WTC11 (cell line): ENCODE measurements around the gene PSMD8. TPM values are rescaled to one million over a fixed set of nuclear protein-coding genes. Genes with fewer than 3 reads are reported as not detected.

ENCODE experiments used
- ATF1 ChIP-seq: sonication (generic); formaldehyde crosslinking; IDR thresholded peaks from 2 replicates; pipeline ENCODE4 v1.8.1; 2023; ENCODE audit warnings: mild to moderate bottlenecking, moderate library complexity, missing genetic modification reagents
- FOXK1 ChIP-seq: sonication (generic); formaldehyde crosslinking; IDR thresholded peaks from 2 replicates; pipeline ENCODE4 v1.8.0; 2022; ENCODE audit warnings: mild to moderate bottlenecking, moderate library complexity, missing genetic modification reagents
- IRF2 ChIP-seq: sonication (generic); formaldehyde crosslinking; IDR thresholded peaks from 2 replicates; pipeline ENCODE4 v1.8.0; 2022; ENCODE audit warnings: low read depth, missing genetic modification reagents, borderline replicate concordance
- JAZF1 ChIP-seq: fragments of 250-450 bp; sonication (Bioruptor Pico); IDR thresholded peaks from 2 replicates; pipeline ENCODE4 v1.9.0; 2021; ENCODE audit warnings: moderate library complexity, mild to moderate bottlenecking, inconsistent platforms
- MXD4 ChIP-seq: fragments of 250-450 bp; sonication (Bioruptor Pico); IDR thresholded peaks from 2 replicates; pipeline ENCODE4 v1.8.0; 2021; ENCODE audit warnings: mild to moderate bottlenecking, moderate library complexity, borderline replicate concordance
- NFATC4 ChIP-seq: fragments of 250-450 bp; sonication (Bioruptor Pico); IDR thresholded peaks from 2 replicates; pipeline ENCODE4 v1.9.0; 2021; ENCODE audit warnings: mild to moderate bottlenecking
- NFE2L1 ChIP-seq: sonication (generic); formaldehyde crosslinking; IDR thresholded peaks from 2 replicates; pipeline ENCODE4 v1.8.1; 2023; ENCODE audit warnings: missing genetic modification reagents
- OVOL2 ChIP-seq: fragments of 250-450 bp; sonication (Bioruptor Pico); IDR thresholded peaks from 2 replicates; pipeline ENCODE4 v1.9.0; 2021; ENCODE audit warnings: mild to moderate bottlenecking, borderline replicate concordance
- RORB ChIP-seq: fragments of 250-450 bp; sonication (Bioruptor Pico); IDR thresholded peaks from 2 replicates; pipeline ENCODE4 v1.9.0; 2021; ENCODE audit warnings: mild to moderate bottlenecking
- SMAD3 ChIP-seq: sonication (generic); formaldehyde crosslinking; IDR thresholded peaks from 2 replicates; pipeline ENCODE4 v1.8.0; 2022; ENCODE audit warnings: missing genetic modification reagents, mild to moderate bottlenecking, borderline replicate concordance
- SP1 ChIP-seq: sonication (generic); formaldehyde crosslinking; conservative IDR thresholded peaks from 2 replicates; pipeline ENCODE4 v1.8.1; 2022; ENCODE audit warnings: missing genetic modification reagents
- TP53 ChIP-seq: sonication (generic); formaldehyde crosslinking; IDR thresholded peaks from 2 replicates; pipeline ENCODE4 v1.8.1; 2023; ENCODE audit warnings: mild to moderate bottlenecking, missing genetic modification reagents
- ZNF138 ChIP-seq: sonication (generic); formaldehyde crosslinking; conservative IDR thresholded peaks from 2 replicates; pipeline ENCODE4 v1.8.1; 2022; ENCODE audit warnings: mild to moderate bottlenecking, moderate library complexity, missing genetic modification reagents
- ZNF416 ChIP-seq: fragments of 250-450 bp; sonication (Bioruptor Pico); IDR thresholded peaks from 2 replicates; pipeline ENCODE4 v1.9.0; 2021; ENCODE audit warnings: mild to moderate bottlenecking, inconsistent platforms
- total RNA-seq: library from RNA; stranded (reverse); gene quantifications from 3 replicates; pipeline ENCODE4 v1.2.3, GENCODE V29; 2021
- TF ChIP-seq, protein P1 (sequence below): sonication (generic); formaldehyde crosslinking; IDR thresholded peaks from 2 replicates; pipeline ENCODE4 v1.8.1; 2023; ENCODE audit warnings: mild to moderate bottlenecking, missing genetic modification reagents, moderate library complexity
- TF ChIP-seq, protein P2 (sequence below): sonication (generic); formaldehyde crosslinking; conservative IDR thresholded peaks from 2 replicates; pipeline ENCODE4 v1.8.1; 2022; ENCODE audit warnings: mild to moderate bottlenecking, missing genetic modification reagents
- TF ChIP-seq, protein P3 (sequence below): sonication (generic); formaldehyde crosslinking; conservative IDR thresholded peaks from 2 replicates; pipeline ENCODE4 v1.8.1; 2023; ENCODE audit warnings: mild to moderate bottlenecking, low read depth, missing genetic modification reagents, moderate library complexity
- TF ChIP-seq, protein P4 (sequence below): fragments of 250-450 bp; sonication (Bioruptor Pico); IDR thresholded peaks from 2 replicates; pipeline ENCODE4 v1.9.0; 2021; ENCODE audit warnings: mild to moderate bottlenecking, borderline replicate concordance
- TF ChIP-seq, protein P5 (sequence below): fragments of 250-450 bp; sonication (Bioruptor Pico); IDR thresholded peaks from 2 replicates; pipeline ENCODE4 v2.1.2; 2022; ENCODE audit warnings: mild to moderate bottlenecking, moderate library complexity
- TF ChIP-seq, protein P6 (sequence below): sonication (generic); formaldehyde crosslinking; IDR thresholded peaks from 2 replicates; pipeline ENCODE4 v1.8.0; 2022; ENCODE audit warnings: mild to moderate bottlenecking, missing genetic modification reagents
- TF ChIP-seq, protein P7 (sequence below): sonication (generic); formaldehyde crosslinking; IDR thresholded peaks from 2 replicates; pipeline ENCODE4 v1.8.1; 2023; ENCODE audit warnings: mild to moderate bottlenecking, missing genetic modification reagents
- TF ChIP-seq, protein P8 (sequence below): sonication (generic); formaldehyde crosslinking; IDR thresholded peaks from 2 replicates; pipeline ENCODE4 v1.8.0; 2023; ENCODE audit warnings: mild to moderate bottlenecking, missing genetic modification reagents

PSMD8 gene
- total RNA-seq, 1 experiment from 2014 or later = 167 TPM

DNA sequence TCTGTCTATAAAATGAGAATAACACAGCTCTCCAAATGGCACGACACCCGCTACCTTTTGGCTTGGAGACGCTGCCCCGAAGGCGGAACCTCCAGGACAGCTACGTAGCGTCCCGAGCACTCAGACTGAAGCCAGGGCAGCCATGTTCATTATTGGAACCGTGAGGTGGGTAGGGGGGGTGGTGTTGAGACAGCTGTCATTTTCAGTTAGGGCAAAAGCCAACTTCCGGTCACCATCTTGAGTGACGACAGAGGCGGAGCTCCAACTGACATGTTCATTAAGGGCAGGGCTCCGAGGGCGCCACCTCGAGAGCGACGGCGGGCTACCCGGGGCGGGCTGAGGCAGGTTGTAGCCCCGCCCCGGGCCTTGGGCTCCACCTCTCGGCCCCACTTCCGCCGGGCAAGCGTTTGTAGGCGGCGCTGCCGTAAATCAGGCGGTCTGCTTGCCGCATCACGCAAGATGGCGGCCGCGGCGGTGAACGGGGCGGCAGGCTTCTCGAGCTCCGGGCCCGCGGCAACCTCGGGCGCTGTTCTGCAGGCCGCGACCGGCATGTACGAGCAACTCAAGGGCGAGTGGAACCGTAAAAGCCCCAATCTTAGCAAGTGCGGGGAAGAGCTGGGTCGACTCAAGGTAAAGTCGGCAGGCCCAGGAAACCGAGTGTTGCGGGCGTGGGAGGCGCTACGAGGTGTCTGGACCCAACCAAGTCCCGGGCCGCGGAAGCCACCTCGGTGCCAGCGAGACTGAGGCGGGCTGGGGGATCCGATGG lies at the start of gene PSMD8 (continued):
- TF ChIP-seq, protein P1, sequence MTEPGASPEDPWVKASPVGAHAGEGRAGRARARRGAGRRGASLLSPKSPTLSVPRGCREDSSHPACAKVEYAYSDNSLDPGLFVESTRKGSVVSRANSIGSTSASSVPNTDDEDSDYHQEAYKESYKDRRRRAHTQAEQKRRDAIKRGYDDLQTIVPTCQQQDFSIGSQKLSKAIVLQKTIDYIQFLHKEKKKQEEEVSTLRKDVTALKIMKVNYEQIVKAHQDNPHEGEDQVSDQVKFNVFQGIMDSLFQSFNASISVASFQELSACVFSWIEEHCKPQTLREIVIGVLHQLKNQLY (CRISPR knock-in tag) = no peak
- TF ChIP-seq NFE2L1 (CRISPR knock-in tag) = peak; percentile 86
- no peak for TF ChIP-seq IRF2 (CRISPR knock-in tag)
- TF ChIP-seq, protein P2, sequence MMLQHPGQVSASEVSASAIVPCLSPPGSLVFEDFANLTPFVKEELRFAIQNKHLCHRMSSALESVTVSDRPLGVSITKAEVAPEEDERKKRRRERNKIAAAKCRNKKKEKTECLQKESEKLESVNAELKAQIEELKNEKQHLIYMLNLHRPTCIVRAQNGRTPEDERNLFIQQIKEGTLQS = no peak
- TF ChIP-seq, protein P3, sequence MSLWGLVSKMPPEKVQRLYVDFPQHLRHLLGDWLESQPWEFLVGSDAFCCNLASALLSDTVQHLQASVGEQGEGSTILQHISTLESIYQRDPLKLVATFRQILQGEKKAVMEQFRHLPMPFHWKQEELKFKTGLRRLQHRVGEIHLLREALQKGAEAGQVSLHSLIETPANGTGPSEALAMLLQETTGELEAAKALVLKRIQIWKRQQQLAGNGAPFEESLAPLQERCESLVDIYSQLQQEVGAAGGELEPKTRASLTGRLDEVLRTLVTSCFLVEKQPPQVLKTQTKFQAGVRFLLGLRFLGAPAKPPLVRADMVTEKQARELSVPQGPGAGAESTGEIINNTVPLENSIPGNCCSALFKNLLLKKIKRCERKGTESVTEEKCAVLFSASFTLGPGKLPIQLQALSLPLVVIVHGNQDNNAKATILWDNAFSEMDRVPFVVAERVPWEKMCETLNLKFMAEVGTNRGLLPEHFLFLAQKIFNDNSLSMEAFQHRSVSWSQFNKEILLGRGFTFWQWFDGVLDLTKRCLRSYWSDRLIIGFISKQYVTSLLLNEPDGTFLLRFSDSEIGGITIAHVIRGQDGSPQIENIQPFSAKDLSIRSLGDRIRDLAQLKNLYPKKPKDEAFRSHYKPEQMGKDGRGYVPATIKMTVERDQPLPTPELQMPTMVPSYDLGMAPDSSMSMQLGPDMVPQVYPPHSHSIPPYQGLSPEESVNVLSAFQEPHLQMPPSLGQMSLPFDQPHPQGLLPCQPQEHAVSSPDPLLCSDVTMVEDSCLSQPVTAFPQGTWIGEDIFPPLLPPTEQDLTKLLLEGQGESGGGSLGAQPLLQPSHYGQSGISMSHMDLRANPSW (CRISPR knock-in tag) = no peak
- no peak for TF ChIP-seq RORB (CRISPR knock-in tag)
- TF ChIP-seq, protein P4, sequence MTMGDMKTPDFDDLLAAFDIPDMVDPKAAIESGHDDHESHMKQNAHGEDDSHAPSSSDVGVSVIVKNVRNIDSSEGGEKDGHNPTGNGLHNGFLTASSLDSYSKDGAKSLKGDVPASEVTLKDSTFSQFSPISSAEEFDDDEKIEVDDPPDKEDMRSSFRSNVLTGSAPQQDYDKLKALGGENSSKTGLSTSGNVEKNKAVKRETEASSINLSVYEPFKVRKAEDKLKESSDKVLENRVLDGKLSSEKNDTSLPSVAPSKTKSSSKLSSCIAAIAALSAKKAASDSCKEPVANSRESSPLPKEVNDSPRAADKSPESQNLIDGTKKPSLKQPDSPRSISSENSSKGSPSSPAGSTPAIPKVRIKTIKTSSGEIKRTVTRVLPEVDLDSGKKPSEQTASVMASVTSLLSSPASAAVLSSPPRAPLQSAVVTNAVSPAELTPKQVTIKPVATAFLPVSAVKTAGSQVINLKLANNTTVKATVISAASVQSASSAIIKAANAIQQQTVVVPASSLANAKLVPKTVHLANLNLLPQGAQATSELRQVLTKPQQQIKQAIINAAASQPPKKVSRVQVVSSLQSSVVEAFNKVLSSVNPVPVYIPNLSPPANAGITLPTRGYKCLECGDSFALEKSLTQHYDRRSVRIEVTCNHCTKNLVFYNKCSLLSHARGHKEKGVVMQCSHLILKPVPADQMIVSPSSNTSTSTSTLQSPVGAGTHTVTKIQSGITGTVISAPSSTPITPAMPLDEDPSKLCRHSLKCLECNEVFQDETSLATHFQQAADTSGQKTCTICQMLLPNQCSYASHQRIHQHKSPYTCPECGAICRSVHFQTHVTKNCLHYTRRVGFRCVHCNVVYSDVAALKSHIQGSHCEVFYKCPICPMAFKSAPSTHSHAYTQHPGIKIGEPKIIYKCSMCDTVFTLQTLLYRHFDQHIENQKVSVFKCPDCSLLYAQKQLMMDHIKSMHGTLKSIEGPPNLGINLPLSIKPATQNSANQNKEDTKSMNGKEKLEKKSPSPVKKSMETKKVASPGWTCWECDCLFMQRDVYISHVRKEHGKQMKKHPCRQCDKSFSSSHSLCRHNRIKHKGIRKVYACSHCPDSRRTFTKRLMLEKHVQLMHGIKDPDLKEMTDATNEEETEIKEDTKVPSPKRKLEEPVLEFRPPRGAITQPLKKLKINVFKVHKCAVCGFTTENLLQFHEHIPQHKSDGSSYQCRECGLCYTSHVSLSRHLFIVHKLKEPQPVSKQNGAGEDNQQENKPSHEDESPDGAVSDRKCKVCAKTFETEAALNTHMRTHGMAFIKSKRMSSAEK = no peak
- TF ChIP-seq ZNF416 (CRISPR knock-in tag) = 0 out of 2 replicates have a peak, but pooled peaks have one; percentile 34
- peak; percentile 82; the same call in 1 of the 2 replicates for TF ChIP-seq FOXK1 (CRISPR knock-in tag)
- peak; percentile 96 for TF ChIP-seq SP1 (CRISPR knock-in tag)
- TF ChIP-seq, protein P5, sequence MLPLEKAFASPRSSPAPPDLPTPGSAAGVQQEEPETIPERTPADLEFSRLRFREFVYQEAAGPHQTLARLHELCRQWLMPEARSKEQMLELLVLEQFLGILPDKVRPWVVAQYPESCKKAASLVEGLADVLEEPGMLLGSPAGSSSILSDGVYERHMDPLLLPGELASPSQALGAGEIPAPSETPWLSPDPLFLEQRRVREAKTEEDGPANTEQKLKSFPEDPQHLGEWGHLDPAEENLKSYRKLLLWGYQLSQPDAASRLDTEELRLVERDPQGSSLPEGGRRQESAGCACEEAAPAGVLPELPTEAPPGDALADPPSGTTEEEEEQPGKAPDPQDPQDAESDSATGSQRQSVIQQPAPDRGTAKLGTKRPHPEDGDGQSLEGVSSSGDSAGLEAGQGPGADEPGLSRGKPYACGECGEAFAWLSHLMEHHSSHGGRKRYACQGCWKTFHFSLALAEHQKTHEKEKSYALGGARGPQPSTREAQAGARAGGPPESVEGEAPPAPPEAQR (CRISPR knock-in tag) = no peak
- TF ChIP-seq JAZF1 (CRISPR knock-in tag) = no peak
- no peak for TF ChIP-seq OVOL2 (CRISPR knock-in tag)
- TF ChIP-seq, protein P6, sequence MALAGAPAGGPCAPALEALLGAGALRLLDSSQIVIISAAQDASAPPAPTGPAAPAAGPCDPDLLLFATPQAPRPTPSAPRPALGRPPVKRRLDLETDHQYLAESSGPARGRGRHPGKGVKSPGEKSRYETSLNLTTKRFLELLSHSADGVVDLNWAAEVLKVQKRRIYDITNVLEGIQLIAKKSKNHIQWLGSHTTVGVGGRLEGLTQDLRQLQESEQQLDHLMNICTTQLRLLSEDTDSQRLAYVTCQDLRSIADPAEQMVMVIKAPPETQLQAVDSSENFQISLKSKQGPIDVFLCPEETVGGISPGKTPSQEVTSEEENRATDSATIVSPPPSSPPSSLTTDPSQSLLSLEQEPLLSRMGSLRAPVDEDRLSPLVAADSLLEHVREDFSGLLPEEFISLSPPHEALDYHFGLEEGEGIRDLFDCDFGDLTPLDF (CRISPR knock-in tag) = no peak
- TF ChIP-seq NFATC4 (CRISPR knock-in tag) = no peak
- TF ChIP-seq MXD4 (CRISPR knock-in tag) = no peak
- TF ChIP-seq SMAD3 (CRISPR knock-in tag) = 0 out of 2 replicates have a peak, but pooled peaks have one; percentile 63
- no peak for TF ChIP-seq ZNF138
- TF ChIP-seq, protein P7, sequence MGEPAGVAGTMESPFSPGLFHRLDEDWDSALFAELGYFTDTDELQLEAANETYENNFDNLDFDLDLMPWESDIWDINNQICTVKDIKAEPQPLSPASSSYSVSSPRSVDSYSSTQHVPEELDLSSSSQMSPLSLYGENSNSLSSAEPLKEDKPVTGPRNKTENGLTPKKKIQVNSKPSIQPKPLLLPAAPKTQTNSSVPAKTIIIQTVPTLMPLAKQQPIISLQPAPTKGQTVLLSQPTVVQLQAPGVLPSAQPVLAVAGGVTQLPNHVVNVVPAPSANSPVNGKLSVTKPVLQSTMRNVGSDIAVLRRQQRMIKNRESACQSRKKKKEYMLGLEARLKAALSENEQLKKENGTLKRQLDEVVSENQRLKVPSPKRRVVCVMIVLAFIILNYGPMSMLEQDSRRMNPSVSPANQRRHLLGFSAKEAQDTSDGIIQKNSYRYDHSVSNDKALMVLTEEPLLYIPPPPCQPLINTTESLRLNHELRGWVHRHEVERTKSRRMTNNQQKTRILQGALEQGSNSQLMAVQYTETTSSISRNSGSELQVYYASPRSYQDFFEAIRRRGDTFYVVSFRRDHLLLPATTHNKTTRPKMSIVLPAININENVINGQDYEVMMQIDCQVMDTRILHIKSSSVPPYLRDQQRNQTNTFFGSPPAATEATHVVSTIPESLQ (CRISPR knock-in tag) = no peak
- TF ChIP-seq, protein P8, sequence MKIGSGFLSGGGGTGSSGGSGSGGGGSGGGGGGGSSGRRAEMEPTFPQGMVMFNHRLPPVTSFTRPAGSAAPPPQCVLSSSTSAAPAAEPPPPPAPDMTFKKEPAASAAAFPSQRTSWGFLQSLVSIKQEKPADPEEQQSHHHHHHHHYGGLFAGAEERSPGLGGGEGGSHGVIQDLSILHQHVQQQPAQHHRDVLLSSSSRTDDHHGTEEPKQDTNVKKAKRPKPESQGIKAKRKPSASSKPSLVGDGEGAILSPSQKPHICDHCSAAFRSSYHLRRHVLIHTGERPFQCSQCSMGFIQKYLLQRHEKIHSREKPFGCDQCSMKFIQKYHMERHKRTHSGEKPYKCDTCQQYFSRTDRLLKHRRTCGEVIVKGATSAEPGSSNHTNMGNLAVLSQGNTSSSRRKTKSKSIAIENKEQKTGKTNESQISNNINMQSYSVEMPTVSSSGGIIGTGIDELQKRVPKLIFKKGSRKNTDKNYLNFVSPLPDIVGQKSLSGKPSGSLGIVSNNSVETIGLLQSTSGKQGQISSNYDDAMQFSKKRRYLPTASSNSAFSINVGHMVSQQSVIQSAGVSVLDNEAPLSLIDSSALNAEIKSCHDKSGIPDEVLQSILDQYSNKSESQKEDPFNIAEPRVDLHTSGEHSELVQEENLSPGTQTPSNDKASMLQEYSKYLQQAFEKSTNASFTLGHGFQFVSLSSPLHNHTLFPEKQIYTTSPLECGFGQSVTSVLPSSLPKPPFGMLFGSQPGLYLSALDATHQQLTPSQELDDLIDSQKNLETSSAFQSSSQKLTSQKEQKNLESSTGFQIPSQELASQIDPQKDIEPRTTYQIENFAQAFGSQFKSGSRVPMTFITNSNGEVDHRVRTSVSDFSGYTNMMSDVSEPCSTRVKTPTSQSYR (CRISPR knock-in tag) = no peak
- TF ChIP-seq TP53 (CRISPR knock-in tag) = no peak
- TF ChIP-seq ATF1 (CRISPR knock-in tag) = 0 out of 2 replicates have a peak, but pooled peaks have one; percentile 68
